Measurements from ENCODE around the gene MDFI. TPM values are rescaled to one million over a fixed set of nuclear protein-coding genes. Genes with fewer than 3 reads are reported as not detected.

Gene MDFI, protein sequence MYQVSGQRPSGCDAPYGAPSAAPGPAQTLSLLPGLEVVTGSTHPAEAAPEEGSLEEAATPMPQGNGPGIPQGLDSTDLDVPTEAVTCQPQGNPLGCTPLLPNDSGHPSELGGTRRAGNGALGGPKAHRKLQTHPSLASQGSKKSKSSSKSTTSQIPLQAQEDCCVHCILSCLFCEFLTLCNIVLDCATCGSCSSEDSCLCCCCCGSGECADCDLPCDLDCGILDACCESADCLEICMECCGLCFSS
- not detected for total RNA-seq

DNA sequence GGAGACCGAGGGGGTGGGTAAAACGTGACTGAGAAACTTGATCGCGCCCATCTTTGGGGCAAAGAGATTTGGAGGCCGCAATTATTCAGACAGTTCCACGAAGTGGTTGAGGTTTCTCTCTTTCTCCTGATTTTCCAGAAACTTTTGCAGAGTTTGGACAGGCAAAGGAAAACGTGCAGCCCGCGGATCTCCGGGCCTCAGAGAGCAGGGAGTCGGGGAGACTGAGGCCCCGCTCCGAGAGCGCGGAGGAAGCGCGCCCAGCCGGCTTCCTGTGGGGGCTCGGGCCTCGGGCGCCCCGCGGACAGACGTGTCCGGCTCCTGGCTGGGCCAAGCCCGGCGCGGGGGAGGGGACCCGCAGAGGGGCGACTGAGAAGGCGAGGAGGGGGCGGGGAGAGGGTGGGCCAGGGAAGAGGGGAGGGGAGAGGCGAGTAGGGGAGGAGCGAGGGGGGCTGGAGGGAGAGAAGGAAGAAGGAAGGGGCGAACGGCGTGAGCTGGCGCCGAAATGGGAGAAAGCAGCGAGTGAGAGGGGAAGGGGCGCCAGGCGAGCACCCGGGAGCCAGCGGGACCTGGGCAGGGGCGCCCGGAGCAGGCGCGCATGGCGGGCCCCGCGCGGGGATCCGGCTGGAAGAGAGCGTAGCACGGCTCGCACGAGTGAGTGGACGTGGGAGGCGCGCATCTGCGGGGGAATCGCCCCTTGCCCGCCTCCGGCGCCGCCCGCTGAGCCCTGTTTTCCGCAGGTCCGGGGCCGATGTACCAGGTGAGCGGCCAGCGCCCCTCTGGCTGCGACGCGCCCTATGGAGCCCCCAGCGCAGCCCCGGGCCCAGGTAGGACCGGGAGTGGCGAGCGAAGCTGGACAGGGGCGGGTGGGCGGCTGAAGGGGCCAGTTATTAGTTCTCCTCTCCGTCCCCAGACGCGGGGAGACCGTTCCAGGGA lies at the start of gene MDFI:
Gene MDFI (plus strand): TSS at position 467 of the 933 bp plus-strand sequence. CDS start 282 bp downstream, at position 749.
- Mint-ChIP-seq H3K4me1 (ENCODE audit: low read depth) (peaks cover 4% of the 10 kb centered on the region), H3K27ac (no peak within 1 kb of the TSS), H3K36me3 (ENCODE audit: low read depth) (no peaks in the 10 kb centered on the region), H3K4me3 (peak within 1 kb of the TSS; percentile 45), H3K27me3 (peaks cover 34% of the 10 kb centered on the region), H3K9me3 (no peaks in the 10 kb centered on the region)
- no peak for DNase-seq
- TF ChIP-seq, protein P1, sequence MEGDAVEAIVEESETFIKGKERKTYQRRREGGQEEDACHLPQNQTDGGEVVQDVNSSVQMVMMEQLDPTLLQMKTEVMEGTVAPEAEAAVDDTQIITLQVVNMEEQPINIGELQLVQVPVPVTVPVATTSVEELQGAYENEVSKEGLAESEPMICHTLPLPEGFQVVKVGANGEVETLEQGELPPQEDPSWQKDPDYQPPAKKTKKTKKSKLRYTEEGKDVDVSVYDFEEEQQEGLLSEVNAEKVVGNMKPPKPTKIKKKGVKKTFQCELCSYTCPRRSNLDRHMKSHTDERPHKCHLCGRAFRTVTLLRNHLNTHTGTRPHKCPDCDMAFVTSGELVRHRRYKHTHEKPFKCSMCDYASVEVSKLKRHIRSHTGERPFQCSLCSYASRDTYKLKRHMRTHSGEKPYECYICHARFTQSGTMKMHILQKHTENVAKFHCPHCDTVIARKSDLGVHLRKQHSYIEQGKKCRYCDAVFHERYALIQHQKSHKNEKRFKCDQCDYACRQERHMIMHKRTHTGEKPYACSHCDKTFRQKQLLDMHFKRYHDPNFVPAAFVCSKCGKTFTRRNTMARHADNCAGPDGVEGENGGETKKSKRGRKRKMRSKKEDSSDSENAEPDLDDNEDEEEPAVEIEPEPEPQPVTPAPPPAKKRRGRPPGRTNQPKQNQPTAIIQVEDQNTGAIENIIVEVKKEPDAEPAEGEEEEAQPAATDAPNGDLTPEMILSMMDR (IDR thresholded peaks at IDR 0.05): no peak
- ChIA-PET POLR2A (no interaction called here), CTCF (no interaction called here)
- peak; percentile 30 for ATAC-seq
- intact Hi-C loops (cut with micrococcal nuclease): no loop called here

DNA sequence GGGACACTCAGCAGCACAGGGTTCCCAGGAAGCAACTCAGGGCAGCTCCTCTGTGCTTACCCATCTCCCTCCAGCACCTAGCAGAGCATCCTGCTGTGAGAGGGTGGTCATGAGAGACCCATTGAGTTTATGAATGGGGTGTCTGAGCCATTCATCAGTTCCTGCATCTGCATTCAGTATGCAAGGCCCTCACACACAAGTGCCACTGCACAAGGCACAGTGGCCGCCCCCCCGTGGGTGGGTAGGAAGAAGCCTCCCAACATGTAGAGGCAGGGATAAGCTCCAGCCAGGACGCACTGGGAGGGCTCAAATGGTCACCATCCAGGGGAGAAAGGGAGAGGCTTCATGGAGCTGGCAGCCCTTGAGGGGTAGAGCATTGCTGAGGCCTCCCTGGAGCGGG lies 49.0 kb upstream of the MDFI start:
- Mint-ChIP-seq H3K27me3 (no peaks in the 10 kb centered on the region), H3K36me3 (ENCODE audit: low read depth) (peaks cover 3% of the 10 kb centered on the region), H3K27ac (no peak overlapping the region), H3K9me3 (no peaks in the 10 kb centered on the region), H3K4me3 (no peak overlapping the region), H3K4me1 (ENCODE audit: low read depth) (peaks cover 4% of the 10 kb centered on the region)
- TF ChIP-seq, protein P1 (IDR thresholded peaks at IDR 0.05): no peak
- ChIA-PET CTCF (interaction anchor here (0.9 to 2.5 kb wide), 5 partner anchors 94 to 221 kb away, joined by 3 to 13 read pairs (median 4); no protein-coding TSS in a partner anchor), POLR2A (no interaction called here)
- DNase-seq (no peak), ATAC-seq (no peak)
- intact Hi-C loops (cut with micrococcal nuclease): no loop called here

DNA sequence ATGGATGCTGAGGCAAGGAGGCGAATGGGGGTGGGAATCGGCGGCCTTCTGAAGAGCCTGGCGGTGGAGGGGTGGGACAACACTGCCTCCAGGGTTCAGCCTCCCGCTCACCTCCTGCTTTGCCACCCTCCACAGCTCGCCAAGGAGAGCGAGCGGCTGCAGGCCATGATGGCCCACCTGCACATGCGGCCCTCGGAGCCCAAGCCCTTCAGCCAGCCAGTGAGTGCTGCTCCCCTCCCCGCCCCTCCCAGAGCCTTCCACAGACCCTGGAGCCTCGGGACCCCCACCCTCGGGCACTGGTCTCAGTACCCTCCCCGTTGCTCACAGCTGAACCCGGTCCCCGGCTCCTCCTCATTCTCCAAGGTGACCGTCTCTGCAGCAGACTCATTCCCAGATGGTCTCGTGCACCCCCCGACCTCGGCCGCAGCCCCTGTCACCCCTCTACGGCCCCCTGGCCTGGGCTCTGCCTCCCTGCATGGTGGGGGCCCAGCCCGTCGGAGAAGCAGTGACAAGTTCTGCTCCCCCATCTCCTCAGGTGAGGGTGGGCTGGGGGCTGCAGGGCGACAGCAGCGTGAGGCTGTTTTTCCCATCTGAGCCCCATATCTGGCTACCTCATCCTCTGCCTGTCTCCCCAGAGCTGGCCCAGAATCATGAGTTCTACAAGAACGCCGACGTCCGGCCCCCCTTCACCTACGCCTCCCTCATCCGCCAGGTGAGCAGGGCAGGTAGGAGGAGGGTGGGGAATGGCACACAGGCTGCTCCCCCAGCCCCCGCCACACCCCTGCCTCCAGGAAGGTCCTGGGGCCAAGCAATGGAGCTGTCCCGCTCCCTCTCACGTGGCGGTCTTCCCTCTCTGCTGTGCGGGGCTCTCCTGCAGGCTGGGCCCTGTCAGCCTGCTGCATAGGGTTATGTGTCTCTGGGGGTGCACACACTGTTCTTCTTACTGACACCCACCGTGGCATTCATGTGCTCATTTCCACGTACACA lies 48.3 kb upstream of the MDFI start:
- DNase-seq (no peak), ATAC-seq (no peak)
- Mint-ChIP-seq H3K4me1 (ENCODE audit: low read depth) (peaks cover 4% of the 10 kb centered on the region), H3K4me3 (no peak overlapping the region), H3K9me3 (no peaks in the 10 kb centered on the region), H3K27ac (no peak overlapping the region), H3K27me3 (no peaks in the 10 kb centered on the region), H3K36me3 (ENCODE audit: low read depth) (peaks cover 3% of the 10 kb centered on the region)
- TF ChIP-seq, protein P1 (IDR thresholded peaks at IDR 0.05): no peak
- intact Hi-C loops (cut with micrococcal nuclease): loop anchor here (2.0 to 5.0 kb wide), 2 partner anchors 128 to 221 kb away; no protein-coding TSS in a partner anchor
- ChIA-PET CTCF (interaction anchor here (0.6 to 2.7 kb wide), 11 partner anchors 10 to 222 kb away, joined by 3 to 22 read pairs (median 5); no protein-coding TSS in a partner anchor), POLR2A (no interaction called here)

DNA sequence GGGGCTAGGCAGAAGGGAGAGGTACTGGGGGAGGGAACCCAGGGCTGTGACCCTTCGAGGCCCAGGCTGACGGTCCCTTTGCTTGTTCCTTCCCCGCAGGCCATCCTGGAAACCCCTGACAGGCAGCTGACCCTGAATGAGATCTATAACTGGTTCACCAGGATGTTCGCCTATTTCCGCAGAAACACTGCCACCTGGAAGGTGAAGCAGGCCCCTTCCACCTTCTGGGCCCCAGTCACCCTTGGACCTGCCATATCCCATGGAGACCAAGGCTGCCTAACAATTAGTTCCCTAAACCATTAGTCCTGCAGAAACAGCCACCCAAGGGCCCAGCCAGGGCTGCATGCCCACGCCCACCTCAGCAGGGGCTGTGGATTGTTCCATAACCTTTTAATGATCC lies 47.1 kb upstream of the MDFI start:
- ATAC-seq (no peak), DNase-seq (no peak)
- Mint-ChIP-seq H3K9me3 (no peaks in the 10 kb centered on the region), H3K36me3 (ENCODE audit: low read depth) (peaks cover 3% of the 10 kb centered on the region), H3K4me3 (no peak overlapping the region), H3K27me3 (no peaks in the 10 kb centered on the region), H3K27ac (no peak overlapping the region), H3K4me1 (ENCODE audit: low read depth) (peaks cover 2% of the 10 kb centered on the region)
- ChIA-PET POLR2A (no interaction called here), CTCF (interaction anchor here (0.7 to 2.7 kb wide), 9 partner anchors 12 to 222 kb away, joined by 3 to 22 read pairs (median 4); no protein-coding TSS in a partner anchor)
- TF ChIP-seq, protein P1 (IDR thresholded peaks at IDR 0.05): no peak
- intact Hi-C loops (cut with micrococcal nuclease): loop anchor here (2.0 to 5.0 kb wide), 2 partner anchors 129 to 222 kb away; no protein-coding TSS in a partner anchor
